HG03469 (cell line): ENCODE results near the gene USP24.

Experiments
- ATAC-seq: cut with Tn5 transposase; IDR thresholded peaks from one replicate; pipeline ENCODE4 v1.9.1; 2021; ENCODE audit warnings: mild to moderate bottlenecking, moderate library complexity, moderate number of reproducible peaks; ENCODE audit not compliant: unreplicated experiment

USP24 gene

GRCh38 chr1:55159571-55159970, 55.6 kb downstream of the USP24 start:
- ATAC-seq: no peak

- ATAC-seq: no peak
These were observed 58.6 kb downstream of the USP24 start for GRCh38 chr1:55156608-55157007.

GRCh38 chr1:55156093-55156492, 59.1 kb downstream of the USP24 start:
- no peak for ATAC-seq

GRCh38 chr1:55155522-55155921, 59.6 kb downstream of the USP24 start:
- no peak for ATAC-seq

GRCh38 chr1:55154616-55155015, 60.5 kb downstream of the USP24 start:
- no peak for ATAC-seq

- no peak for ATAC-seq
These were observed 62.1 kb downstream of the USP24 start for GRCh38 chr1:55153031-55153430.

- peak; percentile 77 for ATAC-seq
These were observed 64.1 kb downstream of the USP24 start for GRCh38 chr1:55150880-55151588.

GRCh38 chr1:55148676-55149075, 66.5 kb downstream of the USP24 start:
- no peak for ATAC-seq

GRCh38 chr1:55147524-55147923, 67.6 kb downstream of the USP24 start:
- ATAC-seq: no peak

GRCh38 chr1:55146781-55147180, 68.4 kb downstream of the USP24 start:
- no peak for ATAC-seq

- no peak for ATAC-seq
These were observed 70.3 kb downstream of the USP24 start for GRCh38 chr1:55144886-55145285.

- ATAC-seq: no peak
These were observed 71.5 kb downstream of the USP24 start for GRCh38 chr1:55143684-55144083.

- ATAC-seq: no peak
These were observed 73.8 kb downstream of the USP24 start for GRCh38 chr1:55141295-55141893.

- no peak for ATAC-seq
These were observed 74.6 kb downstream of the USP24 start for GRCh38 chr1:55140546-55140983.

- ATAC-seq: no peak
These were observed 75.0 kb downstream of the USP24 start for GRCh38 chr1:55140137-55140536.

GRCh38 chr1:55138823-55139222, 76.3 kb downstream of the USP24 start:
- no peak for ATAC-seq

- no peak for ATAC-seq
These were observed 80.9 kb downstream of the USP24 start for GRCh38 chr1:55134152-55134808.

GRCh38 chr1:55131801-55132200, 83.4 kb downstream of the USP24 start:
- ATAC-seq: no peak

- ATAC-seq: no peak
These were observed 83.9 kb downstream of the USP24 start for GRCh38 chr1:55131218-55131617.

GRCh38 chr1:55129194-55129728, 85.9 kb downstream of the USP24 start:
- no peak for ATAC-seq

- ATAC-seq: no peak
These were observed 86.7 kb downstream of the USP24 start for GRCh38 chr1:55128418-55128995.
